Large intestine (tissue), 3 donors: ENCODE data around the gene SMOC2. TPM values are rescaled to one million over a fixed set of nuclear protein-coding genes. Genes with fewer than 3 reads are reported as not detected.
"Not testable (repeated sequence)": the region's sequence is repeated elsewhere in the genome, so short reads cannot be mapped to it uniquely, and the experiment has no call there.

Experiments used
- DNase-seq, 2 donors: peaks; one replicate each; pipeline versions ENCODE4 v3.0.0 to v3.0.0-alpha.2; 2013
- H3K27ac ChIP-seq: one replicate; pipeline ENCODE4 v1.5.1; 2013; ENCODE audit warnings: low read length
- H3K27me3 ChIP-seq: 2 replicates; pipeline ENCODE4 v1.6.1; 2013; ENCODE audit warnings: low read length; ENCODE audit not compliant: control insufficient read depth, insufficient read depth
- H3K36me3 ChIP-seq: 2 replicates; pipeline ENCODE4 v1.6.1; 2013; ENCODE audit warnings: low read length; ENCODE audit not compliant: control insufficient read depth, insufficient read depth
- H3K4me1 ChIP-seq: one replicate; pipeline ENCODE4 v1.6.1; 2013; ENCODE audit warnings: low read length; ENCODE audit not compliant: control insufficient read depth, insufficient read depth
- H3K4me3 ChIP-seq: one replicate; pipeline ENCODE4 v1.5.1; 2013; ENCODE audit warnings: low read length
- H3K9me3 ChIP-seq: one replicate; pipeline ENCODE4 v1.6.1; 2013; ENCODE audit warnings: mild to moderate bottlenecking, low read depth, low read length, moderate library complexity; ENCODE audit not compliant: control insufficient read depth
- WGBS: methylation state at CpG from one replicate; pipeline ENCODE4 v1.1.5; 2013; ENCODE audit warnings: low lambda C conversion rate; ENCODE audit not compliant: insufficient coverage; 5-methylcytosine and 5-hydroxymethylcytosine counted together
- polyA plus RNA-seq: library from polyadenylated mRNA; unstranded; fragments of 120-200 nt; gene quantifications from one replicate; pipeline ENCODE4 v1.2.1, GENCODE V29; 2013

SMOC2 gene
- polyA plus RNA-seq, 1 donor: 15.9 TPM

DNA sequence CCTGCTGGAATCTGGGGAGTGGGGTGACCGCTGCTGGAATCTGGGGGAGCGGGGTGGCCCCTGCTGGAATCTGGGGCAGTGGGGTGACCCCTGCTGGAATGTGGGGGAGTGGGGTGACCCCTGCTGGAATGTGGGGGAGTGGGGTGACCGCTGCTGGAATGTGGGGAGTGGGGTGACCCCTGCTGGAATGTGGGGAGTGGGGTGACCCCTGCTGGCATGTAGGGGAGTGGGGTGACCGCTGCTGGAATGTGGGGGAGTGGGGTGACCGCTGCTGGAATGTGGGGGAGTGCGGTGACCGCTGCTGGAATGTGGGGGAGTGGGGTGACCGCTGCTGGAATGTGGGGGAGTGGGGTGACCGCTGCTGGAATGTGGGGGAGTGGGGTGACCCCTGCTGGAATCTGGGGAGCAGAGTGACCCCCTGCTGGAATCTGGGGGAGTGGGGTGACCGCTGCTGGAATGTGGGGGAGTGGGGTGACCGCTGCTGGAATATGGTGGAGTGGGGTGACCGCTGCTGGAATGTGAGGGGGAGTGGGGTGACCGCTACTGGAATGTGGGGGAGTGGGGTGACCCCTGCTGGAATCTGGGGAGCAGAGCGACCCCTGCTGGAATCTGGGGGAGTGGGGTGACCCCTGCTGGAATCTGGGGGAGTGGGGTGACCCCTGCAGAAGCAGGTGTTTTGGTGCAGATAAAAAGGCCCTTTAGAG, 97.4 kb downstream of the SMOC2 start:
- H3K36me3 ChIP-seq, H3K4me1 ChIP-seq, H3K27me3 ChIP-seq, H3K4me3 ChIP-seq, H3K27ac ChIP-seq, H3K9me3 ChIP-seq, DNase-seq: not testable (repeated sequence)
- 60% methylated on average over 1 of the region's 14 CpGs for WGBS

DNA sequence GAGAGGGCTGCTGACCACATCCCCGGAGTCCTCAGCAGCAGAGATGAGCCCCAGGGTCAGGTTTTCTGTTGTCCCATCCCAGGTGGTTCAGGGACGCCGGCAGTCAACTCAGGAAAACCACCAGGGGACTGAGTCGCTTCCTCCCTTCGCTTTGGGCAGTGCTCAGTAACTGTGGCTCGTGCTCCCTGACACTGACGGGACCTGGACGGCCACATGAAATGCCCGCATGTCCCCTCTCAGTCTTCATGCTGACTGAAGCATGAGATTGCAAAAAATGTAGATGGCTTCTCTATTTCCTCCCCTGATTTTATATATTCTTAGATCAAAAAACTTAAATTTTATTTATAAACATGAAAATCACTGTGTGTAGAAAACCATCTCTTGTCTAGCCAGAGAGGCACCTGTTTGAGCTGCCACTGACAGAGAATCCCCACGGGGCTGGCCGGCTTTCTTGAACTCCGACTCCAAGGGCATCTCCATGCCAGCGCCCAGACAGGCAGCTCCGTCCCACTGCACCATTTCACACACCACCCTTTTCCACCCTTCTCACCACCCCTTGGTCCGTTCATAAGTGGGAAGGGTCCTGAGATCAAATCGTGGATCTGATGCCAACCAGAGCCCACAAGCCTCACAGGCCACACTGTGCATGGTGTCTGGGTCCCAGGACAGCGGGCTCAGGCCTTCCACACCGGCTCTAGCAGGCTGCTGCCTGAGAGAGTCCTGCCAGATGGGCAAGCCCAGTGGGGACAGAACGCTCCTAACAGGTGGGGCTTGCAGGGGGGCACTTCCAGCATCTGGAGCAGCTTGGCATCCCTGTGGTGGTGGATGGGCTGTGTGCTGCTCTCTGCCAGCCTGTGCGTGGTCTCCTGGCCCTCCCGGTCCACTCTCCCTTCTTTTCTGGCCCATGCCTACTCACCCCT, 98.2 kb downstream of the SMOC2 start:
- Histone ChIP-seq H3K4me3 (no peak overlapping the region), H3K4me1 (no peaks in the 10 kb centered on the region), H3K36me3 (no peaks in the 10 kb centered on the region), H3K27me3 (peaks cover 4% of the 10 kb centered on the region), H3K27ac (no peak overlapping the region), H3K9me3 (no peaks in the 10 kb centered on the region)
- DNase-seq: no peak
- 83% methylated on average over 3 of the region's 21 CpGs for WGBS

DNA sequence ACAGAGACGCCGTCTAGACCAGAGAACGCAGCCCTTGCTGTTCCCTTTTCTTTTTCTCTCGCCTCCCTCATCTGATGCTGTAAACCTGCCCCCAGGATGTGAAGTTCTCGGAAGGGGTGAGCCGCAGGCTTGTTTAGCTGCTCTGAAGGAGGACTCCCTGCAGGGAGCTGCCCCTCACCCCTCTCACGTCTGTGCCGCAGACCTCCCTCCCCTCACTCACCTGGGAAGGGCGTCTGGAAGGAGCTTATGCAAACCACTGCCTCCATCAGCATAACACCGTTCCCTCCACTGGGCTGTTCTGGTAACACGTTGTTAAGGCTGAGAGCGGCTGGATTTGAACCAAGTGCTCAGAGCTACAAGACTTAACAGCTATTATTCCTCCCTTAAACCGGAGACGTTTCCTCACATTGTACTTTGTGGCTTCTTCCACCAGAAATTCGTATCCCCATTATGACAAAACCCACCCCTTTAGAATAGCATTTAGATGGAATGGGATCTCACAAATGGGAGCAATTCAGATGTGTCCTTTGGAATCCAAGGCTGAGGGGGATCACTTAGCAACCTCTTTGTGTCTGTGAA, 99.8 kb downstream of the SMOC2 start:
- no peaks in the 10 kb centered on the region for H3K9me3 ChIP-seq
- H3K27ac ChIP-seq: no peak overlapping the region
- peaks cover 4% of the 10 kb centered on the region for H3K27me3 ChIP-seq
- H3K4me1 ChIP-seq: no peaks in the 10 kb centered on the region
- DNase-seq: no peak
- H3K36me3 ChIP-seq: no peaks in the 10 kb centered on the region
- 65% methylated on average over 4 of the region's 15 CpGs for WGBS
- H3K4me3 ChIP-seq: no peak overlapping the region

DNA sequence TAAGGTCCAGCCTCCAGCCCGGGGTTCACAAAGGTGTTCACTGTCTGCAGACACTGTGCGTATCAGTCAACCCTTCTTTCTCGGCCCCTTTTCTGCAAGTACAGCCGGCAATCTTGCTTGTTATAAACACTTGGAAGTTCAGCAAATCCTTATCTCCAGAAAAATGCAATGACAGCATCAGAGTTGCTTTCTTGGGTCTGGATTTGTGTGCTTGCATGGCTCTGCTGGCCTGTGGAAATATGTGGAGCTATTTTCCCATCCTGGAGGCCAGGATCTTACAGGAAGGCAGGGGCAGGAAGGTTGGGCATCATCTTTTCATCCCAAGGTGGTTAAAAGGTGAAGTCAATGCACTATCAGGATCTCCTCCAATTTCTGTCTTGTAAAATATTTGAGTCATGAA, 100.3 kb downstream of the SMOC2 start:
- H3K4me3 ChIP-seq: no peak overlapping the region
- no peak for DNase-seq
- no peaks in the 10 kb centered on the region for H3K4me1 ChIP-seq
- no CpG with 5 or more reads among the region's 4 CpGs for WGBS
- H3K27ac ChIP-seq: no peak overlapping the region
- H3K27me3 ChIP-seq: peaks cover 4% of the 10 kb centered on the region
- no peaks in the 10 kb centered on the region for H3K36me3 ChIP-seq
- H3K9me3 ChIP-seq: no peaks in the 10 kb centered on the region

DNA sequence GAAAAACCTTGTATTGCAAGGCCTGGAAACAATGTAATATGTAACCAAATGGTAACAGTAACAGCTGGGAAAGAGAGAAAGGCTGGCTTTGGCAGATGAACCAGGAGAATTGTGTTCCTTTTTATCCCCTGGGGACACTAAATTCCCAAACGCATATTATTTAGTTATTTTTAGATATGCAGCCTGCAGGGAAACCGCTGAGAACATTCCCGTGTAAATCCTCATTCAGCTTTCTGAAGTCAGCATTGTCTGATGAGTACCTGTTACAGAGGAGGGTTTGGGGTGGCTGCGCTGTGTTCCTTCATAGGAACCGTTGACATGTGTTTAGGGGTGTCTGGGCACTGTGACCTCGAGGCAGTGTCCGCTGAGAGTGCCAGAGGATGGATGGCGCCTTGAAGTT, 101.3 kb downstream of the SMOC2 start:
- DNase-seq: no peak
- H3K4me1 ChIP-seq: no peaks in the 10 kb centered on the region
- H3K27ac ChIP-seq: no peak overlapping the region
- H3K4me3 ChIP-seq: no peak overlapping the region
- H3K36me3 ChIP-seq: no peaks in the 10 kb centered on the region
- peaks cover 4% of the 10 kb centered on the region for H3K27me3 ChIP-seq
- H3K9me3 ChIP-seq: no peaks in the 10 kb centered on the region
- 100% methylated on average over 1 of the region's 8 CpGs for WGBS

DNA sequence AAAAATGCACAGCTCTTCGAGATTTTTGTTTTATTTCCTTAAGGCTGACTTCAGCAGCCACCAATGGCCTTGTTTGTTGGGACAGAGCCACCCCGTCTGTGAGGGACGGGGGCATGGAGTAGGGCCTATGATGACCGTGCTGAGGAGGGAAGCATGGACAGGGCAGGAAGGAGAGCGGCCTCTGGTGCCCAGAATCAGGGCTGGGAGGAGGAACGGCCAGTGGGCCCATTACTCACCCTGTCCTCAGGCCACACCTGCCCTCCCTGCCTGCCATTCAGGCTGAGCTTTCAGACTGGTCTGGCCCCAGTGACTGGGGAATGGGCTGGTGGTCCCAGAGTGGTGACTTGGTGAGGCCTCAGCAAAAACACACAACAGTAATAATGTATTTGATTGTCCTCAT, 104.4 kb downstream of the SMOC2 start:
- H3K4me3 ChIP-seq: no peak overlapping the region
- peaks cover 4% of the 10 kb centered on the region for H3K27me3 ChIP-seq
- no CpG with 5 or more reads among the region's 6 CpGs for WGBS
- H3K9me3 ChIP-seq: no peaks in the 10 kb centered on the region
- no peaks in the 10 kb centered on the region for H3K36me3 ChIP-seq
- H3K4me1 ChIP-seq: no peaks in the 10 kb centered on the region
- DNase-seq: no peak
- no peak overlapping the region for H3K27ac ChIP-seq

DNA sequence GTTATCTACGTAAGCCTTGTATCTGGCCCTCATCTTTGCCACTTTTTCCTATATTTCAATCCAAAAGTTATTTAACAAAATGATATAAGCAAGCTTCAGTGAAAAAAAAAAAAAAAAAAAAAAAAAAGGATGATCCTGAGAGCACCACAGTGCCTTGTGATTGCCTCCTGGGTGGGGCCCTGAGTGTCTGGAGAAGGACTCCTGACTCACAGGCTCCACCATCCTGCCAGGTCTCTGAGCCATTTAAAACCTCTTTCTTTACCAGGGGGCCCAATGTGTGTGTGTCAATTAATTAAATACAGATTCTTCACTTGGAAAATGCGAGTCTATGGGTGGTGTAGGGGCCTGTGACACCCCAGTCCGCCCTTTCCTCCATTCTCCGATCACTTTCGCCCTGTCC, 105.2 kb downstream of the SMOC2 start:
- DNase-seq: no peak
- WGBS: 100% methylated on average over 1 of the region's 5 CpGs
- no peak overlapping the region for H3K4me3 ChIP-seq
- H3K36me3 ChIP-seq: no peaks in the 10 kb centered on the region
- H3K4me1 ChIP-seq: no peaks in the 10 kb centered on the region
- H3K27ac ChIP-seq: no peak overlapping the region
- peaks cover 2% of the 10 kb centered on the region for H3K27me3 ChIP-seq
- H3K9me3 ChIP-seq: no peaks in the 10 kb centered on the region

DNA sequence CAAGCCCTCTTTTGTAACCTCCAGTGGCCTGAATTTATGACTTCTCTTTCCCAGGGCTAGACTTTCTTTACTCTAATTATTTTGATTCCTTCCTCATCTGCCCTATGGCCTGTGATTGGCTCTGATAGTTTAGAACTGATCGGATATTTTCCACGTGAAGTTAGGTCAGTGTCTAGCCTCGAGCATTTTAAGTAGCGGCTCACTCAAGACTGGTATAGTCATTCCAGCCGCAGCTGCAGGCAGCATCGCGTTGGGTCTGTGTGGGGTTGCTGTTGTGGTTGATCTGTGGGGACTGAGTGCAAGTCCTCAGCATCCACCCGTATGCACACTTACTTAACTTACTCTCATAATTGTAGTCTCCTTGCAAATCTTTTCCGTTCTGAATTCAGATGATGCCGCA, 105.7 kb downstream of the SMOC2 start:
- Histone ChIP-seq H3K4me3 (no peak overlapping the region), H3K27me3 (no peaks in the 10 kb centered on the region), H3K36me3 (no peaks in the 10 kb centered on the region), H3K4me1 (no peaks in the 10 kb centered on the region), H3K27ac (no peak overlapping the region), H3K9me3 (no peaks in the 10 kb centered on the region)
- WGBS: no CpG with 5 or more reads among the region's 10 CpGs
- DNase-seq: no peak

DNA sequence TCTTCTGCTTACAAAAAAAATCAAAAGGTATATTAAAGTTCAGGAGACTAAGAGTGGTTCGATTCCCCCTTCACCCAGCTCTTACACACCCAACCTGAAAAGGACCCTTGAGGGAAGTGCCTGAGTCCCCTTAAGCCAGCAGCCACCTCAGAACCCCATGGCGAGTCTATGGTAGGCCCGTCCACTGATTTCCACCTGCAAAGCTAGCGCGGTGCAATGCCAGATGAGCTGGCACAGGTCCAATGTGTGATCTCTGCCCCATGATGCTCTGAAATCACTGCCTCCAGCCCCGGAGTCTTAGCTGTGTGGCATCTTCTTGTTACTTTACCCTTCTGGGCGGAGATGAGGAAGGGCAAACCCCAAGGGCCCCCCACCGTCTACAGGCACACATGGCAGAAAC, 109.3 kb downstream of the SMOC2 start:
- no peaks in the 10 kb centered on the region for H3K9me3 ChIP-seq
- H3K4me1 ChIP-seq: no peaks in the 10 kb centered on the region
- WGBS: no CpG with 5 or more reads among the region's 8 CpGs
- no peaks in the 10 kb centered on the region for H3K27me3 ChIP-seq
- no peak overlapping the region for H3K27ac ChIP-seq
- no peak for DNase-seq
- no peak overlapping the region for H3K4me3 ChIP-seq
- H3K36me3 ChIP-seq: no peaks in the 10 kb centered on the region

DNA sequence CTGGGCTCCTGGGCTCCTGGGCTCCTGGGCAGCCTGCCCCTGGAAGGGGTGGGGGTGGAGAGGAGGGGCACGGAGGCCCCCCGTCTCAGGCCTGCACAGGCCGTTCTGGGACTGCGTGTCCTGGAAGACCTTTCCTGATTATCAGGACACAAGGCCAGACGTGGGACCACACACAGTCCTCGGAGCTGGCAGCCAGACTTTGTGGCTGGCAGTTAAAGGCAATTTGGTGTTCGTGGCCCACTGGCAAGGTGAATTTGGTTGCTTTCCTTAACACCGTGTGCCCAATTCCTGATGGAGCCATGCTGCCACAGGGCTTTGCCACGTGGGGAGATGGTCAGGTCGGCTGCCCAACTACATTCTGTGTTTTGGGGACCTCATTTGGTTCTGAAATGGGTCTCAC, 113.5 kb downstream of the SMOC2 start:
- Histone ChIP-seq H3K27ac (no peak overlapping the region), H3K4me3 (no peak overlapping the region), H3K36me3 (no peaks in the 10 kb centered on the region), H3K9me3 (peaks cover 5% of the 10 kb centered on the region), H3K4me1 (no peaks in the 10 kb centered on the region), H3K27me3 (no peaks in the 10 kb centered on the region)
- WGBS: no CpG with 5 or more reads among the region's 10 CpGs
- no peak for DNase-seq
